Measurements from ENCODE around the gene SPAG16.

GRCh38 chr2:213275265-213275664, 9.0 kb upstream of the SPAG16 start:
- TF ChIP-seq RAD21 (IDR thresholded peaks at IDR 0.05; ENCODE audit: low read depth) = no peak
- TF ChIP-seq EZH2 (IDR thresholded peaks at IDR 0.05) = no peak
- TF ChIP-seq, protein P1, sequence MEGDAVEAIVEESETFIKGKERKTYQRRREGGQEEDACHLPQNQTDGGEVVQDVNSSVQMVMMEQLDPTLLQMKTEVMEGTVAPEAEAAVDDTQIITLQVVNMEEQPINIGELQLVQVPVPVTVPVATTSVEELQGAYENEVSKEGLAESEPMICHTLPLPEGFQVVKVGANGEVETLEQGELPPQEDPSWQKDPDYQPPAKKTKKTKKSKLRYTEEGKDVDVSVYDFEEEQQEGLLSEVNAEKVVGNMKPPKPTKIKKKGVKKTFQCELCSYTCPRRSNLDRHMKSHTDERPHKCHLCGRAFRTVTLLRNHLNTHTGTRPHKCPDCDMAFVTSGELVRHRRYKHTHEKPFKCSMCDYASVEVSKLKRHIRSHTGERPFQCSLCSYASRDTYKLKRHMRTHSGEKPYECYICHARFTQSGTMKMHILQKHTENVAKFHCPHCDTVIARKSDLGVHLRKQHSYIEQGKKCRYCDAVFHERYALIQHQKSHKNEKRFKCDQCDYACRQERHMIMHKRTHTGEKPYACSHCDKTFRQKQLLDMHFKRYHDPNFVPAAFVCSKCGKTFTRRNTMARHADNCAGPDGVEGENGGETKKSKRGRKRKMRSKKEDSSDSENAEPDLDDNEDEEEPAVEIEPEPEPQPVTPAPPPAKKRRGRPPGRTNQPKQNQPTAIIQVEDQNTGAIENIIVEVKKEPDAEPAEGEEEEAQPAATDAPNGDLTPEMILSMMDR (IDR thresholded peaks at IDR 0.05 in 2 of 3, conservative IDR thresholded peaks at IDR 0.05 in 1 of 3; ENCODE audit: borderline replicate concordance in 1 of 3, insufficient read depth in 1 of 3, low read depth in 2 of 3, low read length in 2 of 3) = no peak
- TF ChIP-seq SRF (IDR thresholded peaks at IDR 0.05; ENCODE audit: low read depth) = no peak
- no peak for TF ChIP-seq EZH2phosphoT487 (IDR thresholded peaks at IDR 0.05; ENCODE audit: borderline replicate concordance)
- TF ChIP-seq POLR2AphosphoS5 (IDR thresholded peaks at IDR 0.05; ENCODE audit: low read depth, low read length) = no peak
- no peak for TF ChIP-seq REST (IDR thresholded peaks at IDR 0.05; ENCODE audit: low read depth)
